Ovary (tissue), 9 donors: ENCODE results near the gene SHISA3. TPM values are rescaled to one million over a fixed set of nuclear protein-coding genes. Genes with fewer than 3 reads are reported as not detected.

ENCODE experiments used
- DNase-seq, 5 donors: peaks; one replicate each; pipeline ENCODE4 v3.0.0-alpha.2; 2019 to 2020
- H3K27ac ChIP-seq, 2 donors: fragments of 200-600 bp; one replicate each; pipeline versions ENCODE4 v1.5.1 to v1.8.0; 2019 to 2022
- H3K27me3 ChIP-seq: fragments of 200-600 bp; one replicate; pipeline ENCODE4 v1.8.0; 2022
- H3K36me3 ChIP-seq: fragments of 200-600 bp; sonication (generic); one replicate; pipeline ENCODE4 v1.5.1; 2019
- H3K4me1 ChIP-seq: one replicate; pipeline ENCODE4 v1.8.1; 2013; ENCODE audit warnings: mild to moderate bottlenecking, moderate library complexity; ENCODE audit not compliant: insufficient read depth
- H3K4me3 ChIP-seq: fragments of 200-600 bp; sonication (generic); one replicate; pipeline ENCODE4 v1.5.1; 2017
- H3K9me3 ChIP-seq, 2 donors: fragments of 200-600 bp in 1 of 2; sonication (generic) in 1 of 2; one replicate each; pipeline versions ENCODE4 v1.5.1 to v1.8.1; 2013 to 2019; ENCODE audit warnings: mild to moderate bottlenecking in 1 of 2, moderate library complexity in 1 of 2
- EP300 ChIP-seq: sonication (generic); formaldehyde crosslinking; IDR thresholded peaks from one replicate; pipeline ENCODE4 v1.6.1; 2017; ENCODE audit warnings: antibody characterized with exemption
- POLR2A ChIP-seq: fragments of 450-650 bp; IDR thresholded peaks from one replicate; pipeline ENCODE4 v1.6.1; 2017; ENCODE audit warnings: antibody characterized with exemption, mild to moderate bottlenecking, moderate library complexity
- WGBS, 3 donors: extraction: QIAGEN DNeasy Blood & Tissue Kit in 1 of 3; methylation state at CpG; one replicate each; pipeline versions ENCODE4 v1.1.5 to v1.1.7; 2013 to 2017; 5-methylcytosine and 5-hydroxymethylcytosine counted together
- intact Hi-C, 4 donors: fragments of 100-400 bp; cut with DNase I; formaldehyde crosslinking; loops; one replicate each; pipeline versions ENCODE4 v1.11.0 to v1.15.1; 2022 to 2023
- polyA plus RNA-seq, 2 donors: library from polyadenylated mRNA; stranded (reverse); fragments of 200-250 nt in 1 of 2; fragments of 350-450 nt in 1 of 2; fragmentation: Illumina TruSeq in 1 of 2; extraction: RNeasy Lipid Tissue Mini Kit (QIAGEN cat#74804) in 1 of 2; gene quantifications; one replicate each; pipeline ENCODE4 v1.2.3, GENCODE V29; 2013 to 2014
- total RNA-seq, 7 donors: library from RNA; depleted of rRNA in 2 of 7; stranded (reverse); fragments of >200 nt in 2 of 7; fragmentation: NEBNext Ultra II Directional in 3 of 7; extraction: Animal tissue kit (Norgen Biotek cat#: 25700) in 3 of 7; gene quantifications; one replicate each; pipeline versions ENCODE4 v1.1.0 to v1.2.4, GENCODE V29; 2016 to 2023
- TF ChIP-seq, protein P1 (sequence below), 3 donors: fragments of 450-650 bp in 2 of 3; fragments of 200-600 bp in 1 of 3; IDR thresholded peaks; one replicate each; pipeline versions ENCODE4 v1.5.1 to v1.8.0; 2016 to 2022; ENCODE audit warnings: antibody characterized with exemption in 3 of 3, mild to moderate bottlenecking in 1 of 3
- donor health status: DM: no; HTN: no; CAD: no; lungs with moderate emphysema.
- donor health status: DM: no; HTN: no; CAD: no.
- donor health status: Bipolar disorder and iron deficiency.
- donor health status: DM: yes; HTN: yes; CAD: no.
- donor health status: DM: no; HTN: no; CAD: no.
- donor health status: DM: yes; HTN: yes; CAD: no.

The SHISA3 gene
- total and polyA plus RNA-seq, 9 donors, result 0.21 to 2.5 (median 0.46) TPM; not detected in 2

- DNase-seq, result no peak
- 85 to 88% (median 87%) methylated on average over 6 of the region's 6 CpGs for WGBS, 3 donors
- Histone ChIP-seq H3K36me3 (no peaks in the 10 kb centered on the region), H3K27ac (no peak overlapping the region), H3K4me3 (no peak overlapping the region), H3K4me1 (no peaks in the 10 kb centered on the region), H3K9me3 (no peaks in the 10 kb centered on the region), H3K27me3 (no peaks in the 10 kb centered on the region)
- TF ChIP-seq, protein P1, sequence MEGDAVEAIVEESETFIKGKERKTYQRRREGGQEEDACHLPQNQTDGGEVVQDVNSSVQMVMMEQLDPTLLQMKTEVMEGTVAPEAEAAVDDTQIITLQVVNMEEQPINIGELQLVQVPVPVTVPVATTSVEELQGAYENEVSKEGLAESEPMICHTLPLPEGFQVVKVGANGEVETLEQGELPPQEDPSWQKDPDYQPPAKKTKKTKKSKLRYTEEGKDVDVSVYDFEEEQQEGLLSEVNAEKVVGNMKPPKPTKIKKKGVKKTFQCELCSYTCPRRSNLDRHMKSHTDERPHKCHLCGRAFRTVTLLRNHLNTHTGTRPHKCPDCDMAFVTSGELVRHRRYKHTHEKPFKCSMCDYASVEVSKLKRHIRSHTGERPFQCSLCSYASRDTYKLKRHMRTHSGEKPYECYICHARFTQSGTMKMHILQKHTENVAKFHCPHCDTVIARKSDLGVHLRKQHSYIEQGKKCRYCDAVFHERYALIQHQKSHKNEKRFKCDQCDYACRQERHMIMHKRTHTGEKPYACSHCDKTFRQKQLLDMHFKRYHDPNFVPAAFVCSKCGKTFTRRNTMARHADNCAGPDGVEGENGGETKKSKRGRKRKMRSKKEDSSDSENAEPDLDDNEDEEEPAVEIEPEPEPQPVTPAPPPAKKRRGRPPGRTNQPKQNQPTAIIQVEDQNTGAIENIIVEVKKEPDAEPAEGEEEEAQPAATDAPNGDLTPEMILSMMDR (IDR thresholded peaks at IDR 0.05), result no peak
- TF ChIP-seq POLR2A (no peak), EP300 (no peak)
- intact Hi-C loops, result no loop called here
Observed at GRCh38 chr4:42404001-42404400, 6.7 kb downstream of the SHISA3 start.

DNA sequence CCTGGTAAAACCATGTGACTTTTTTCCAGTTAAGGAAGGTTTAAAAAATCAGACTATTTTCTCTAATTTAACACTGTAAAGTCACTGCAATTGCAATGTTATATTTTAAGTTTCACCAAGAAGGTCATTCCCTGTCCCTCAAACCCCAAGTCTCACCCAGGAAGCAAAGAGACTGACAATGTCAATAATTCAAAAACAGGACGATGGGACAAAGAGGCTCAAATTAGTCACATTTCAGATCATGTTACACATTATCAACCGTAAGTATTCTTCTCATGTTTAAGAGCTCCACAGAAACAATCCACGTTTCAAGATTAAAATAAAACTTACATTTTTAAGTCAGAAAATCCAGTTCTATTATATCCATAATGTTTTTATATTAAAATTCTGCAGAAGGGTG lies 13.2 kb downstream of the SHISA3 start:
- intact Hi-C loops, result no loop called here
- H3K4me1 ChIP-seq, result no peaks in the 10 kb centered on the region
- DNase-seq, result no peak
- H3K27me3 ChIP-seq, result no peaks in the 10 kb centered on the region
- H3K36me3 ChIP-seq, result no peaks in the 10 kb centered on the region
- TF ChIP-seq EP300 (no peak), POLR2A (no peak)
- TF ChIP-seq, protein P1 (IDR thresholded peaks at IDR 0.05), result no peak
- no peak overlapping the region for H3K4me3 ChIP-seq
- no peaks in the 10 kb centered on the region for H3K9me3 ChIP-seq
- WGBS, 3 donors, result 82 to 91% (median 90%) methylated on average over 3 of the region's 3 CpGs
- H3K27ac ChIP-seq, result no peak overlapping the region

- H3K4me3 ChIP-seq, result no peak overlapping the region
- intact Hi-C loops, result no loop called here
- no peaks in the 10 kb centered on the region for H3K4me1 ChIP-seq
- DNase-seq, result no peak
- no peaks in the 10 kb centered on the region for H3K9me3 ChIP-seq
- H3K27me3 ChIP-seq, result no peaks in the 10 kb centered on the region
- TF ChIP-seq EP300, result no peak
- TF ChIP-seq, protein P1 (IDR thresholded peaks at IDR 0.05), result no peak
- no peak for TF ChIP-seq POLR2A
- H3K36me3 ChIP-seq, result no peaks in the 10 kb centered on the region
- 70 to 74% (median 71%) methylated on average over 4 of the region's 4 CpGs for WGBS, 3 donors
- no peak overlapping the region for H3K27ac ChIP-seq
Observed at GRCh38 chr4:42411803-42412202, 14.5 kb downstream of the SHISA3 start.

DNA sequence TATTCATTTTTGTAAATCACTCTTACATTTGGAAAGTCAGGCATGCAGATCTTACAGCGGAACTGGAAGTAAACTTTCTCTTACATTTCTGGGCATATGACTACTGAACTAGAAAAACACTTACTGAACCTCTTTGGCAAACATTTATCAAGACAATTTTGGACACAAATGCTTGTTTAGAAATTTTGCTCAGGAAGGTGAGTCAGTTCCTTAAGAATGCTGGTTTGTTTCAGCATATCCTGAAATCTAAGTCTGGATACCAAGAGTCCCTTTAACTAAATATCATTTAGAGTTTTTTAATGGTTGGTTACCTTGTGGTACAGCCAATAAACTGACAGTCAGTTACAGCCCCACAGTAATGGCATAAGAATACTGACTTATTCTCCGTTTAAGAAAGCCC lies 15.0 kb downstream of the SHISA3 start:
- Histone ChIP-seq H3K9me3 (no peaks in the 10 kb centered on the region), H3K4me3 (no peak overlapping the region), H3K36me3 (no peaks in the 10 kb centered on the region), H3K4me1 (no peaks in the 10 kb centered on the region), H3K27ac (no peak overlapping the region), H3K27me3 (no peaks in the 10 kb centered on the region)
- intact Hi-C loops, result no loop called here
- TF ChIP-seq EP300, result no peak
- no peak for TF ChIP-seq POLR2A
- TF ChIP-seq, protein P1 (IDR thresholded peaks at IDR 0.05), result no peak
- 10 to 18% (median 15%) methylated on average over 2 of the region's 2 CpGs for WGBS, 3 donors
- no peak for DNase-seq

GRCh38 chr4:42415281-42415680 lies 18.0 kb downstream of the SHISA3 start:
- DNase-seq, result no peak
- 85 to 86% (median 86%) methylated on average over 1 of the region's 1 CpG for WGBS, 3 donors
- no peak for TF ChIP-seq POLR2A
- no peak for TF ChIP-seq EP300
- TF ChIP-seq, protein P1 (IDR thresholded peaks at IDR 0.05), result no peak
- Histone ChIP-seq H3K27ac (no peak overlapping the region), H3K4me1 (no peaks in the 10 kb centered on the region), H3K27me3 (no peaks in the 10 kb centered on the region), H3K36me3 (no peaks in the 10 kb centered on the region), H3K4me3 (no peak overlapping the region), H3K9me3 (no peaks in the 10 kb centered on the region)
- intact Hi-C loops, result no loop called here
